ENCODE measurements around the gene HSDL1.

HSDL1 gene

DNA sequence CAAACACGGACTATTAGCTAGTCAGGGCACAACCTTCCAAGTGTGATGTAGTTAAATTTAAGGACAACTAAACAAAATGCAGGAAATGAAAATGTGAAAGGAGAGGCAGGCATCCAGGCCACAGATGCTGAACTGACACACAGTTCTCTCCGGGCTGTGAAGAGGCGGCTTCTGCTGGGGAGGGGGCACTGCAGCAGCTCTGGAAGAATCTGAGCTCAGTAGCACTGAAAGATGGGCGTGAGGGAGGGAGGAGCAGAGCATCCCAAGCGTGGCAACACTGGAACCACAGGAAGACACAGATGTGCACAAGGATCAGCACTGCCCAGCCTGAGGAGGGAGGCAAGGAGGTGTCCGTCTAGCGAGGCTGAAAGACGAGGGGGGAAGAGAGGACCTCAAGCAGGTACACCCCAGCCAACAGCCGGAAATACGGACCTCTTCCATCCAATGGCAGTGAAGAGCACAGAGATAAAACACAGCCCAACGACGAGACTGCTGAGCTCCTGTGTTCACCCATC is 39.6 kb downstream of the HSDL1 start:
- no peak for DNase-seq

- DNase-seq = no peak
Measured at GRCh38 chr16:84104231-84104630, 40.7 kb downstream of the HSDL1 start.

GRCh38 chr16:84103678-84104077 is 41.3 kb downstream of the HSDL1 start:
- no peak for DNase-seq

GRCh38 chr16:84098939-84099338 is 46.0 kb downstream of the HSDL1 start:
- no peak for DNase-seq

GRCh38 chr16:84096447-84097005 is 48.5 kb downstream of the HSDL1 start:
- peak; percentile 37 for DNase-seq

DNA sequence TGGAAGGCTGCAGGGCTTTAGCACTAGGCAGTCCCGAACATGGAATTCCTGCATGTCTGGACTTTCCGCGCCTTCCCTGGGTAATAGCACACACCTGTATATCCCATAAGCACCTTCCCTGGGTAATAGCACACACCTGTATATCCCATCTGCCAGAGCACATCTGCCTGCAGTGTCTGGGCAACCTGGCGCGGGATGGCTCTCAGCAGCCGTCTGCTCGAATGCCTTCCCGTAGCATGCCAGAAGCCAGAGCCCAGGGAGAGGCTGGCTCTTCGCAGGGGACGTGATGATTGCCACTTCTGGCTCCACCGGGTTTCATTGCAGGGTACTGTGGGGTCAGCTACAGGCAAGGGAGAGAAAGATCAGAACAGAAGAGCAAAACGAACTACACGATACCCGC is 49.5 kb downstream of the HSDL1 start:
- DNase-seq = no peak

GRCh38 chr16:84093879-84094270 is 51.1 kb downstream of the HSDL1 start:
- DNase-seq = no peak

DNA sequence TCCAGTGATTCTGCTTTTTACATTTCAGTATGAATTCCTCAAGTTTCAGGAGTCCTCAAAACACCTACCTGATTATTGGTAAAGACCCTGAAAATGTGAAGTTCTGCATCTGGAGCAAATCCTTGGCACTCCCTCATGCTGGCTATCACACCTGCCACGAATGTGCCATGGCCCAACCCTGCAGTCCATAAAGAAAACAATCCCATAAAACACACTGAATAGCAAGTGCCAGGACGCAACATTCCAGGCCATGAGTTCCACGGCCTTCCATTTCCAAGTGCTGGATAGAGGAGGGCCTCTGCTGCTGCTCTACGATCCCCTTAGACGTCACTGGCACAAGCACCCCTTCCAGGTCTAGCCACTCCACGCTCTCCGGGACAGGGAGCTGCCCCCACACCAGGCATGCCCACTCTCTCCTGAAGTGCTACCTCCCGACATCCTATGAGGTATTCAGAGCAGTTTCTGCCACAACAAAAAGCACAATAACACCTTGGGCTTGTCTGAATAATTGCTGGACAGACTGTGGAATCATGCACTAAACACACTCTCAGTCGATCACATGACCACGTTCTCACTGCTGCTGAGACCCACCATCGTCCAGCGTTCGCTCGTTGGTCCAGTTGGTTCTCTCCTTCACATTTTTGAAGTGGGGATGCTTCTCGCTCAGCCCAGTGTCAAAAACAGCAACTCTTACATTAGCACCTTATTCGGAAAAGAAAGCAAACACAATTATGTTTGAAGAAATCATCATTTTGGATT is 51.7 kb downstream of the HSDL1 start:
- no peak for DNase-seq

- DNase-seq = no peak
Measured at GRCh38 chr16:84091460-84091859, 53.5 kb downstream of the HSDL1 start.

- DNase-seq = no peak
Measured at GRCh38 chr16:84090211-84090610, 54.8 kb downstream of the HSDL1 start.

GRCh38 chr16:84088695-84089395 is 56.1 kb downstream of the HSDL1 start:
- no peak for DNase-seq

DNA sequence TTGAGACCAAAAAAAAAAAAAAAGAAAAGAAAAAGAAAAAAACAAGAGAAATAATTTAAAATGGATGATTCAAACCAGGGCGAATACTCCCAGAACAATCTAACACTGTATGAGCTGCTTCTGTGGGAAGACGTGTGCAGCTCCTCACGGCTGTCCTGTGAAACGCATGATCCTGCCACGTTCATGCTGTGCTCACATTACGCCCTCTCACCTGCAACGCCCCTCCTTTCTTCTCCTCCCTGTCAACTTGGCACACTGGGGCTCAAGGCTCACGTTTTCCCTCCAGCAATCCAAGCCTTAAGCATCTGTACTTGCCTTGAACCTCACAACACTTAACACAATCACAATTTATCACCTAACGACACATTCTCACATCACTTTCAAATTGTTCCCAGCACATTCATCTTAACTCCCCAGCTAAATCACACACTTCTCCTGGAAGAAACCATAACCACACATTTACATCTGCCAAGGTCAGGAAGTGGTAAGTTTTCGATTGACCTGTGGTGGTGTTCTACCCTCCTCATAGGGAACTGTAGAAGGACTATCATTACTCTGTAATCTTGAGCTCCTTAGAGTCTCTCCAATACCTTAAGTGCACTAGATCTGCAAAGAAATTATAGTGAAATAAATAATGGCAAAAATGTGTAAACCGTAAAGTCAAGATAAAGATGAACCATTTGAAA is 57.4 kb downstream of the HSDL1 start:
- no peak for DNase-seq

GRCh38 chr16:84087001-84087400 is 58.0 kb downstream of the HSDL1 start:
- DNase-seq = no peak

- no peak for DNase-seq
Measured at GRCh38 chr16:84086341-84086740, 58.6 kb downstream of the HSDL1 start.

DNA sequence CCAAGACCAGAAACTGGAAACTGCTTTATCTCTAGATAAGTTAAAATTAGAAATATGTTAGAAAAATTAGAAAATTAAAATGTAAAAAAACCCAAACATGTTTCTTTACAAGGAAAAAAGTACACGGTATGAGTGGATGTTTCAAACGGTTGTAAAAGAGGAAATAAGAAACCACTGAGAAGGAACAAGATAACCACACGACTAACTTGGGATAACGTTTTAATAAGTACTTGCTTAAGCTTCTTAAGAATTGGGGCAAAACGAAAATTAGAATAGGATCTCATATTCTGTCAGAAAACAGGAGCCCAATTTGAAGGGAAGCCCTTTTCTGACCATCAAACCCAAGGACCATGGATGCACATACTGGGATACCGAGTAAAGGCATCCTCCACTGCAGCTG is 59.2 kb downstream of the HSDL1 start:
- no peak for DNase-seq

DNA sequence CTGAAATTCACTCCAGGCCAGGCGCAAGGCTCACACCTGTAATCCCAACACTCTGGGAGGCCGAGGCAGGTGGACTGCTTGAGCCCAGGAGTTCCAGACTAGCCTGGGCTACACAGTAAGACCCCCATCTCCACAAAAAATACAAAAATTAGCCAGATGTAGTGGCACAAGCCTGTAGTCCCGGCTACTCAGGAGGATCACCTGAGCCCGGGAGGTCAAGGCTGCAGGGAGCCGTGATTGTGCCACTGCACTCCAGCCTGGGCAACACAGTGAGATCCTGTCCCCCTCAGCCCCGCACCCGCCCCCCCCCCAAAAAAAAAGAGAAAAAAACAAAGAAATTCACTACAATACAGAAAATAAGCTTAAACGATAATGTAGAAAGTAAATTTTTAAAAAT is 59.7 kb downstream of the HSDL1 start:
- no peak for DNase-seq

GRCh38 chr16:84084570-84085270 is 60.3 kb downstream of the HSDL1 start:
- peak; percentile 46 for DNase-seq

GRCh38 chr16:84082835-84083569 is 62.0 kb downstream of the HSDL1 start:
- DNase-seq = no peak

DNA sequence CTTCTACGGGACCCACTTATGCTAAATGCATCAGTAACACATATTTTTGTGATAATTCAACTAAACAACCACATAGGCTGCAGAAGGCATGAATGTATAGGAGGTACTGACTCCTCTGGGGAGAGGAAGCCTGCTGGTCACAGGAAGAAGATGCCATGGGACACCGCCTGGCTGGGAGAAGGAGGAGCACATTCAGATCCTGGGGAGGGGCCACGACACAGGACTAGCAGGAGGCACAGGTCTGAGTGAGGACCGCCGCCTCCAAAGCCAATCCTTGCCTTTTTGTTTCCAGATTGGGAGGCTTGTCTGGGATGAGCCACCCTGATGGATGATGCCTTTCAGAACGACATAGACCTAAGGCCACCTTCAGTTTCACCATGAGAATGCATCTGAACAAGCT is 62.9 kb downstream of the HSDL1 start:
- no peak for DNase-seq

DNA sequence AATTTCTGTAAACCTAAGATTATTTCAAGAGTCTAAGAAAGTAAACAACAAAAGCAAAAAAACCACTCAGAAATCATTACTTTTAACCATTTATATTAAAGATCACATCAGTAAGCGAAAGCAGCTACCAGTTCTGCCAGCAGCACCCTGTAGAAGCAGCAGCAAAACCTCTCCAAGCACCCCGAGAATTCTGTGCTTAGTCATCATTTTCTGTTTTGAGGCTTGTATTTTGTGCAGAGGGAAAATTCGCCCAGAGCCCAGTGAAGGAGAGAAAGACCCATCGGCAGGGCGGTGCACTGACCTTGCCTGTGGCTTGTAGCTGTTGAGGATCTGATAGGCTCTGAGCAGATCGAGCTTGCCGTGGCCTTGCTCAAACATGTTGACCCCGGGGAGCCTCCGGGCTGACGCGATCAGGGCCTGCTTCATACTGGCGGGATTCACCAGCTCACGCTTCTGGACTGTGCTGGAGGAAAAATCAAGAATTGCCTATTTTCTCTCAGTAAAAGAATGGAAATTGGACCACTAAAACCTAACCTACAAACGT is 63.5 kb downstream of the HSDL1 start:
- DNase-seq = no peak

- no peak for DNase-seq
Measured at GRCh38 chr16:84080813-84081212, 64.2 kb downstream of the HSDL1 start.

- no peak for DNase-seq
Measured at GRCh38 chr16:84080378-84080777, 64.6 kb downstream of the HSDL1 start.
